ENCODE measurements around the gene KIF15.
"Not testable (repeated sequence)": the region's sequence is repeated elsewhere in the genome, so short reads cannot be mapped to it uniquely, and the experiment has no call there.

Gene KIF15

DNA sequence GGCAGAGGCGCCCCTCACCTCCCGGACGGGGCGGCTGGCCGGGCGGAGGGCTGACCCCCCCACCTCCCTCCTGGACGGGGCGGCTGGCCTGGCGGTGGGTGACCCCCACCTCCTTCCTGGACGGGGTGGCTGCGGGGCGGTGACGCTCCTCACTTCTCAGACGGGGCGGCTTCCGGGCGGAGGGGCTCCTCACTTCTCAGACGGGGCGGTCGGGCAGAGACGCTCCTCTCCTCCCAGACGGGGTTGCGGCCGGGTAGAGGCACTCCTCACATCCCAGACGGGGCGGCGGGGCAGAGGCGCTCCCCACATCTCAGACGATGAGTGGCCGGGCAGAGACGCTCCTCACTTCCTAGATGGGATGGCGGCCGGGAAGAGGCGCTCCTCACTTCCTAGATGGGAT, 59.6 kb downstream of the KIF15 start:
- DNase-seq (ENCODE audit: low spot score) = not testable (repeated sequence)

DNA sequence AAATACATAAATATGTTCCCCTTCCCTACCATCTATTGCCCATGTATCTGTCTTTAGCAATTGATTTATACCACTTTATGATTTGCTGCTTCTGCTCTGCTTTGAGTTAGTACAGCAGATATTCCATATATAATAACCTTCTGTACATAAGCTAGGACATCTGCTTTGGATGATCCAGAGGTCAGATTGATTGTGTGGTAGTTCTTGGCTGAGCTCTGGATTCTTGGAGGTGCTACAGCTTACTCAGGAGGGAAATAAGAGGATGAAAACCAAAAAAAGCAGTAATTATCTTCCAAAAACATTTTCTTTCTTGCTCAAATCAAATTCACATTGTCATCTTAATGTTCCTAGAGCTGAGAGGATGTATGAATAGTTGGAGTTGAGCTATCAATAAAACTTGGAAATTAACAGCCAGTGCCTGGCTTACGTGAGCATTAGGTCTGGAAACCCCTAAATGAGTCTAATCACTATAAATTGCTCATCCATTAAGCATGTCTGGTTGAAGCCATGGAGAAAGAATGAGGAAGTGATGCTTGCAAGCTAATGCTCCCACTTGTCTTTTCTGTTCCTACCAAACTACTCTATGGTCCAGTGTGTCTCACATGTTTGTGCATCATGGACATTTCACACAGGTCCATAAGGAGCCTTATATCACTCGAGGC, 63.8 kb downstream of the KIF15 start:
- DNase-seq (ENCODE audit: low spot score) = no peak

DNA sequence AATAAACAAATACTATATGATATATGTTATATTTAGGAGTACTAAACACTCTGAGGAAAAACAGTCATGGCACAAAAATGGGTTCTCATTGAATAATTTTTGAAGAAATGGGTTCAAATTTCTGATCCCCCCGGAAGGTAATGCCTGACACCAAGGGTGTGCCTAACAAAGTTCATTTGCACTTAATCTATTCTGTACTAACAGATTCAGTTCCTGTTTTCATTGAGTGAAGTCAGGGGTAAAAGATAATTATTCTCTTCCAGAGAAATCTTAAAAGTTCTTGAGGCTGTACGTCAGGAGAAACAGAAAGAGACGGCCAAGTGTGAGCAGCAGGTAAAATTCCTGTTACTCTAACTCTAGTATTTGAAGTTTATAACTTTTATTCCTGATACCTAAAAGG, 65.6 kb downstream of the KIF15 start:
- DNase-seq (ENCODE audit: low spot score) = no peak

DNA sequence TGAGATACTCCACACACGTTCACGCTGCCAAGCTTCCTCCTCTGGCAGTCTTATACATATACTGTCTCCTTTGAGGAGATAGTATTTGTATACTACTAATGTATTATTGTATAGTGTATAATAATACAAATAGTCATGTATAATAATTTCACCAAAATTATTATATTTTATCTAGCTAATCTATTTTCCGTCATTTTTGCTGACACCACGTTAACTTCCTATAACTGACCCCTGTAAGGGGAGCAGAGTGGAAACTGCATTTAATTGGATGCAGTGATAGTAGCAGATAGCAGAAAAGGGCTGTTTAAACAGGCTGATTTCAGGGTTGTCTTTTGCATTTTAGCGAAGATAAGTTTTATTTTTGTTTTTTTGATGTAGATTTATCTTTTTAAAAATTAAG, 69.6 kb downstream of the KIF15 start:
- DNase-seq (ENCODE audit: low spot score) = no peak

DNA sequence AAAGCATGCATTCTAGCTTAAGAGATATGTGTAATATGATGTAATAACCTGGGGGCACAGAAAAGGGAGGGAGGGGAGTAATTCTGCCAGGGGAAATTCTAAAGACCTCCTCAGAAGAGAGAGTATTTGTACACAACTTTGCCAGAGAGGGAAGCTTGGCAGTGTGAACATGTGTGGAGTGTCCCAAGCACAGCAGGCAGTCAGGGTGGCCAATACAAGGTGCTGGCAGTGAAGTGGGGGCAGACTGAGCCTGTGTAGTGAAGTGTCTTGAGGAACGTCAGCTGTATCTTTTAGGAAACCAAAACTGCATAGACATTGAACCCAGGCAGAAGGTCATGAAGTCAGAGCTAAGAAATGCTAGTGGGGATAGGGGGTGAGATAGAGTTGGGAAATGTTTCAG, 70.4 kb downstream of the KIF15 start:
- DNase-seq (ENCODE audit: low spot score) = no peak

DNA sequence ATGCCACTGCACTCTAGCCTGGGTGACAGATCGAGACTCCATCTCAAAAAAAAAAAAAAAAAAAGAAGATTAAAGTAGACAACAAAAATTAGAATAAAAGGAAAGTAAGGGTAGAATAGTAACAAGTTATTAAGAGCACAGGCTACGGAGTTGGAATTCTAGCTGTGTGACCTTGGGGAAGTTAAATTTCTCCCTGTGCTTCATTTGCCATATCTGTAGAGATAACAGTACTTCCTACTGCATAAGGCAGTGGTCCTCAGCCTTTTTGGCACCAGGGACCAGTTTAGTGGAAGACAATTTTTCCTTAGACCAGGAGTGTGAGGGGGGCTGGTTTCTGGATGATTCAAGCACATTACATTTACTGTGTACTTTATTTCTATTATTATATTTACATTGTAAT, 71.4 kb downstream of the KIF15 start:
- DNase-seq (ENCODE audit: low spot score) = no peak

DNA sequence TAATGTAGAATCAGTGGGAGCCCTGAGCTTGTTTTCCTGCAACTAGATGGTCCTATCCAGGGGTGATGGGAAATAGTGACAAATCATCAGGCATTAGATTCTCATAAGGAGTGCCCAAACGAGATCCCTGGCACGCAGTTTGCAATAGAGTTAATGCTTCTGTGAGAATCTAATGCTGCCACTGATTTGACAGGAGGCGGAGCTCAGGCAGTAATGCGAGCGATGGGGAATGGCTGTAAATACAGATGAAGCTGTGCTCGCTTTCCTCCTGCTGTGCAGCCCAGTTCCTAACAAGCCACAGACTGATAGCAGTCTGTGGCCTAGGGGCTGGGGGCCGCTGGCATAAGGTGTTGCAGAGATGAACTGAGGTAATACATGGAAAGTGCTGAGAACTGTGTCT, 71.8 kb downstream of the KIF15 start:
- no peak for DNase-seq (ENCODE audit: low spot score)

DNA sequence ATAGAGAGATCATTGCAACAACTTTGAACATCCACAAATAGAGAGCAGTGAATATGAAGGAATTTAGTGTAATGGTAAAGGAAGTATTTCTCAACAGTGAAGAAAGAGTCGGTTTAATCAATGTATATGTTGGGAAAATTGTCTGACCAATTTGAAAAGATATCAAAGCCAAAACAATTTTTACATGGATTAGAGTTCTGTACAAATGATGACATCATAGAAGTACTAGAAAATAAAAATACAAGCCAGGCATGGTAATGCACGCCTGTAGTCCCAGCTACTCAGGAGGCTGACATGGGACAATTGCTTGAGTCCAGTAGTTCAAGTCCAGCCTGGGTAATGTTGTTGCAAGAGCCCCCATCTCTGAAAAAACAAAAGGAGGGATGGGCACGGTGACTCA, 74.1 kb downstream of the KIF15 start:
- no peak for DNase-seq (ENCODE audit: low spot score)

DNA sequence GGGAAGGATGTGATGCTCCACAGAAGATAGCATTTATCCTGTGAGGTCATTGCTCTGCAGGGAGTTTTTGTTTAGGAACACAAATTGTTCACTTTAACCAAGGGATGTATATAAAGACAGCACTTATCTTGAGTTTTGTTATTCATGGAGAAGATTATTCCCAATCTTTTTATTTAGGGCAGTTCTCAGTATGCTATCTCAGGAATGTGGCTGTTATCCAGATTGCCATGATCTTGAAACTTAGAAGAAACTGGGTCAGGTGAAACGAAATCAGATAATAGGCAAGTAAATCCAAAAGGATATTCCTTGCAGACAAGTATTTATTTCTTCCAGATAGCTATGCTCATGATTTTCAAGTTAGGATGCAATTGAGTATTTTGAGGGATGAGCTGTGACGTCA, 80.8 kb downstream of the KIF15 start:
- DNase-seq (ENCODE audit: low spot score) = no peak

DNA sequence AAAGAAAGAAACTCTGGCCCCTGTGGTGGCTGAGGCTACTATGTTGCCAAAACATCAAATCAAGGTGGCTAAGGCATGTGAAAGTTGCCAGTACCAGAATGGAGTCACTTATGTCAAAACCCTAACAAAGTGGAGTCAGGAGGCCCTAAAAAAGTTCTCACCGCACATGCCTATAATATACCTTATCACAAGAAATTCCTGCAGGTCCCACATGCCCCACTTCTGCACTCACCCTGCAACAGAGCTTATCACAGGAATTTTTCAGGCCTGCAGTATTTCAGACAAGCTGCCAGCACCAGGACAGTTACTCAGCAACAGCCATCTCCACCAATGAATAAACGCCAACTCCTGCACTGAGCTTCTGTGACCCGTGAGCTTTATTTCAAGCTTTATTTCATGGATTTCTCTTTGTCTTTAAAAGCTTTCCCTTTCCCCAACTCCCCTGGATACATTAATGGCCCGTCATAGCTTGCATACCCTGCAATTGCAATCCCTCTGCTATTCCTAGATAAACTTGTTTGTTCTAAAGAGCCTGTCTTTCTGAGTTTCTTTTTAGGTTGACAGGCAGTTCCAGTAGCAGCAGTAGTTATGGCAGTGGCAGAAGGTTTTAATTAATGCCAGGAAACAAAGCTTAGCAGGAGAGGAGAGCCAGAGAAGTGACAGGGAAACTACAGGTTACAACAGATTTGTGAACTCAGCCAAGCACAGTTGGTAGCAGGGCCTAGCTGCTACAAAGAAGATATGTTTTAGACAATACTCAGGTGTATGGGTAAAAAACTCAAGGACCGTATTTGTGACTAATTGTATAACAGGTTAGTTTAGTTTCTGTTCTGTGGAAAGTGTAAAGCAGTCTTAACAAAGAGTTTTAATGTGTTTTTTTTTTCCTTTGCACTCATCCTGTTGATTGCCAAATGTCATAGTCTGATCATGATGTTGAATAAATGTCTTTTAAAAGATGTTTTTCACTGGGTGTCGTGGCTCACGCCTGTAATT, 84.2 kb downstream of the KIF15 start:
- no peak for DNase-seq (ENCODE audit: low spot score)

DNA sequence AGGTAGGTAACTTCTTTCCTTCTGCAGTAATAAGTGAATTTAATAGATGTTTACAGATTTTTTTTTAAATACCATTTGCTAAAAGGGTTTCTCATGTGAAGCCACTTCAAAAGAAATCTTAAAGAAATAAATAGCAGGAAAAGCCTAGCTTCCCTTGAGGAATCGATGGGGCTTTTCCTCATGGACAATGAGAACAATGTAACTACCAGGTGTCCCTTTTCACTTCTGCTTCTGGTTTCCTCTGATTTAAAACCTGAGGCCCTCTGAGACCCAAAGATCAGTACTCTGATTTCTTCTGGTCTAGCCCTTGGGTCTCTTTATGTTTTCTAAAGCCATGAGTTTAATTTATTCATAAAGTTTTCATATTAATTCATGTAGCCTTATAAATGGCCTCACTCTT, 87.0 kb downstream of the KIF15 start:
- no peak for DNase-seq (ENCODE audit: low spot score)

DNA sequence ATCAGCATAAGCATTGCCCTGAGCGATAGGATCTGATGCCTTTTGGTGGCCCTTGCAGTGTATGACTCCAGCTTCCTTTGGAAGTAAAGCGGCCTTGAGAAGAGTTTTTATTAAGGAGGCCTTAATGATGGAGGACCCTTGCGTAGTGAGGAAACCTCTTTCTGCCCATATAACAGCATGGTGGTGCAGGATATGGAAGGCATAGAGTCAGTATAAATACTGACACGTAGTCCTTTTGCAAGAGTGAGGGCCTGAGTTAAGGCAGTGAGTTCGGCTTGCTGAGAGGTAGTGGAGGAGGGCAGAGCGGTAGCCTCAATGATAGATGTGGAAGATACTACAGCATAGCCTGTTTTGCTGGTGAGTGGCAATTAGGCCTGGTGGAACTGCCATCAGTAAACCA, 95.1 kb downstream of the KIF15 start:
- DNase-seq (ENCODE audit: low spot score) = not testable (repeated sequence)

DNA sequence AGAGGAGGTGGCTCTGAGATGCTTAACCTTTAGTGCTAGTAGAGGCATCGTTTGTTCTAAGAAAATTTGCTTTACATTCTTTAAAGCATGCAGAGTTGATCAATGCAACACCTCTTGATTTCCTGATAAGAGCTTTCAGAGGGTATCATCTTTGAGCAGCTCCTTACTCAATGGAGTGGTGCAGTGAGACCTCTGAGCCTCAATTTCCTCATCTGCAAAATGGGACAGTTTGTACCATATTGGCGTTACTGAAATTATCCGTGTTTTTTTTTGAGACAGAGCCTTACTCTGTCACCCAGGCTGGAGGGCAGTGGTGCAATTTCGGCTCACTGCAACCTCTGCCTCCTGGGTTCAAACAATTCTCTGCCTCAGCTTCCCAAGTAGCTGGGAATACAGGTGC, 98.5 kb downstream of the KIF15 start:
- DNase-seq (ENCODE audit: low spot score) = no peak

DNA sequence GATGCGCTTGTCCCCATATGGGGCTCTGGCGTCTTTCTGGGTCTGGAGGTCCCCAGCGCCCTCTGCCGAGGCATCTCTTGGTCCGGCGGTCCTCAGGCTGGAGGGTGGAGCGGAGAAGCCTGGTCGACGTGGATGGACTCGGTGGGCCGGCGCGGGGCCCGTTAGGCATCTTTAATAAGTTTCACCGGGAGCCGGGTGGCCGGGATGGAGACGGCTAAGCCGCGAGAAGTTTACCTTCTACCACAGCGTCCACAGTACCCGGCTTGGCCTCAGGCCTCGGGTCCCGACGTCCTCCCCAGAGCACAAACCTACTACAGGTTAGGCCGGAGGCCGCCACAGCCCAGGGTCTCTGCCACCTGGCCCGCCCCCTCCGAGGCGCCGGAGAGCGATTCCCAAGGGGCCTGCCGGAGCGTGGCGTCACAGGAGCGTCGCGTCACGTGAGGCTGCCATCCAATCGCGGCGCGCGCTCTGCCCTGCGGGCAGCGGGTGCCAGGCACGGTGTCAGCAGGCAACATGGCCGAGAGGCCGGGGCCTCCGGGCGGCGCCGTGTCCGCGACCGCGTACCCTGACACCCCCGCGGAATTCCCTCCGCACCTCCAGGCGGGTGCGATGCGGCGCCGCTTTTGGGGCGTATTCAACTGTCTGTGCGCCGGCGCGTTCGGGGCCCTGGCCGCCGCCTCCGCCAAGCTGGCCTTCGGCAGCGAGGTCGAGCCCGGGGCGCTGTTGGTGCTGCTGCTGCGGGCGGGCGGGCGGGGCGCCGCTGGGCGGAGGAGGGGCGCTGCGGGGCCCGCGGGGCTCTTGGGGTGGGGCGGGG, 100.0 kb downstream of the KIF15 start, which contains the start of gene TMEM42:
TMEM42 (plus strand) TSS at position 501 of the 814 bp plus-strand sequence; CDS start at position 514, 13 bp downstream.
- DNase-seq (ENCODE audit: low spot score) = peak; percentile 86

DNA sequence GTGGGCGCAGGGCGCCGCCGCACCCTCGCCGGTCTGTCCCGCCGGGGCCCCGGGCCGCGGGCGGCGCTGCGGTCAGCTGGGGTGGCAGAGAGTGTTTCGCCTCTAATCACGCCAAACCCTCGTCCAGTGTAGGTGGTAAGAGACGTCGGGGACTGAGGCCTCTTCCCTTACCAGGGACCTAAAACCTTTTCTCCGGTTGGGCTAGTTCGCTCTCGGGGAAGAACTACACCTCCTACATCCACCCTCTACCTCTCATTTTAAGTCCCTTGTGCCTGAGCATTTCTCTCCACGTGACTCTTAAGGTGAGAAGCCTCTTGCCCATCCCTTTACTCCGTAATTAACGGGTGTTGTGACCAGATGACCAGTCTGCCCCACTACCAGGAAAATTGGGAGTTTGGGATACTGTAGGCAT, 100.6 kb downstream of the KIF15 start:
- peak; percentile 40 for DNase-seq (ENCODE audit: low spot score)

DNA sequence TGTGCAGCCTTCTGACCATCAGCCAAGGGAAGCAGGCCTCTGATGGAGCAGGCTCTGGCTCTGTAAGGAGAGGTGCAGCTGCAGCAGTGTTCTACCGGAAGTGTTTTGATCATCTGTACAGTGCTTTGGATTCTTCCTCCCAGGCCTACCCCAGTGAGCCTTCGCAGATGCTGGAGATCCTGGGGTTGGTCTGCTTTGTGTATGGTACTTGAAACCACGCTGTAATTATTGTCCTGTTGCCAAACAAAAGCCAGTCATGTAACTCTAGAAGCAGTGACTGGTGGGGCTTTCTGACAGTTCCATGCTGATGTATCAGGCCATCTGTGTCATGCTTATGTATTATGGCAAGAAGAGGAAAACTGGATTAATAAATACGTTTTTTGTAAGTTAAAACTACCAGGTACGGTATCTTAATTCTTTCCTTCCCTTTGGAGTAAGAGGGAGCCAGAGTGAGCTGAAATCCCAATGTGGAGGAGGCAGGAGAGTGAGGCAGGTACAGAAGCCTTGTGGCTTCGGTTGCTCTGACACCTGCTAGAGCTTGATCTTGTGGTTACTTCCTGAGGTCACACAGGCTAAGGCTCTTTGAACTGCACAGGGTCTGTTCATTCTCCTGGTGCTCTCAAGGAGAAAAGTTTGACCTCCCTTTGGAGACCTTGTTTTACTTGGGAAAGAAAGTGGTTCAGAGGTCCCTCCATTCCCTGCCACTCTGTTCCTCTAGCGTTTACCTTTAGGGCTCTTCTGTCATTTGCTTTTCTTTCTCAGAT, 103.9 kb downstream of the KIF15 start:
- DNase-seq (ENCODE audit: low spot score) = no peak

DNA sequence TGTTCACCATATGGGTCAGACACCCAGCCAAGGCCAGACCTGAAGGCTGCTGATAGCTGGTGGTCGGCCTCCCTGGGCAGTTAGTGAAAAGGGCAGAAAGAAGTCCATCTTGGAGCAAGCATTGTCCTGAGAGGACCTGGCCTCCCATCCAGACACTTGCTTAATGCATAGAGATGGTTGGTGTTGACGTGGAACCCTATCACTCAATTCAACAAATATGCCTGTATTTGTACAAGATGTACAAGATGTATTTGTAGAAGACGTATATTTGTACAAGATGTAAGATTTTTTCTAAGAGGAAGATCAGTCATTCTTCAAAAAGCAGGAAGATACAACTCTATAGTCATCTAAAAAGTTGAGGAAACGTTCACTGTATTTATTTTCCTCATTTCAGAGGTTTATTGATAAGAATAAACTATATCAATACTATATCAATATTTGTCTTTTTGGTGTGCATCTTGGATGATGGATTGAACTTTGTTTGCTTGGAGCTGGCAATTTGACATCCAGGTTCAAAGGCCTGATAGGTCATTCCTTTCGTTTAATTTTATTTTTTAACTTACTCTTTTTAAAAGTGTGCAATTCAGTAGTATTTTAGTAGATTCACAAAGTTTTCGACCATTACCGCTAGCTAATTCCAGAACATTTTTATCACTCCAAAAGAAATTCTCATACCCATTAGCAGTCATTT, 106.0 kb downstream of the KIF15 start:
- DNase-seq (ENCODE audit: low spot score) = no peak

DNA sequence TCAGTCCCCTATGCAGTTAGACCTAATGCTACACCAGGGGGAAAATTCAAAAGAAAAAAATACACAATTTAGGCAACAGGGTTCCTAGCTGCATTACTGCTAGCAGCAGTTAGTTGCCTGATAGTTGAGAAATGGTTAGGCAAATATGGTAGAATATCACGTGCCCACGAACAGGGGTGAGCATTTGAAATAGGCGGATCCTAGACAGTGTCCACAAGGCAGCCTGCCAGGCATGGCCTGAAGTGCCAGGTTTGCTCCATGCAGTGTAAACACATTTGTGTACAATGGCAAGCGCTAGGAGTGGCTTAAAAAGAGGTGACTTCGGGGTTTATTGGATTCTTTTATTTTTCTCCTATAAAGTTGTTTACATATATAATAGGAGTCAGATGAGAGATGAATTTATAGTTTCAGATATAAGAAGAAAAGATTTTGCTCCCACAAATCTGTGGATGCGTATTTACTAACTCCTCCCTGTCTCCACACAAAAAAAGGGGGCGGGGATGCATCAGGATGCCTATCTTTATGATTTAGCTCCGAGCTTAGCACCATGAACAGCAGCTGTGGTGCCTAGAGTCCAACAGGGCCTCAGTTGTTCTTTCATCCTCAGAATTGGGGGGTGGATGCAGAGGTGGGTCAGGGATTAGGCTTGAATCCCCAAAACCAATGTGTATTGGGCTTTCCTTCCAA, 108.9 kb downstream of the KIF15 start:
- no peak for DNase-seq (ENCODE audit: low spot score)

DNA sequence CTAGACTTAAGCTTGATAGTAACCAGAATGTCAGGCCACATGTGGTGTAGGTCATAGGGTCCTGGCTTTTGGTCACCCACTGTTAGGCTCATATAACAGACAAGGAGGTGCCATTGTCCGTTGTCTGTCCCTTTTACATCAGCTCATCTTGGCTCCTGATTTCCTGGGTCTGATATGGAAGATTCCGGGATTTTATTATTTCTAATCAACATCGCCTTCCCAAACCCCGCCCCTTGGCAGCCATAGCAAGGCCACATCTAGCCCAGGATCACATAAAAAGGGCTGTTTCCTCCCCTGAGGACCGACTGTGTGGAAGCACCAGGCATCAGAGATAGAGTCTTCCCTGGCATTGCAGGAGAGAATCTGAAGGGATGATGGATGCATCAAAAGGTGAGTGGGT, 112.7 kb downstream of the KIF15 start, which contains the start of gene TGM4:
TGM4 (plus strand) TSS at position 301 of the 400 bp plus-strand sequence; CDS start at position 372, 71 bp downstream.
- DNase-seq (ENCODE audit: low spot score) = no peak

DNA sequence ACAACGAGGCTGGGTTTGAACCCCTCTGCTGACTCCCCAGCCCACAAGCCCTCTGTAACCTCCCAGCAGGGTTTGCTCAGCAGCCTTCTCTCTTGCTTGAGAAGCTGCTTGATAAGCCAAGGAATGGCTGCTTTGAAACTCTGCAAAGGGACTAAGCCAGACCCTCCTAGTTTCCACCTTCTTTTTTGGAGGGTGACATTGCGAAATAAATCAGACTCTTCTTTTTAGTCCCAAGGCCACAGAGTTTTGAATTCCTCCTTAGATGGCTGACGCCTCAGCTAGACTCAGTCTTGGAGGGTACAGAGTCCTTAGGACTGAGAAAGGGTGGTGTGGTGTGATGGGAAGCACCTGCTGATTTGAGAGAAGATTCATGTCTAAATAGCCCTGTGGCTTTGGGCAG, 114.0 kb downstream of the KIF15 start:
- no peak for DNase-seq (ENCODE audit: low spot score)

Data from NAMALWA (cell line).